Vagina (tissue), 2 donors: ENCODE measurements around the gene KAT2B.

Experiments used
- CTCF ChIP-seq, 3 experiments: fragments of 450-650 bp in 2 of 3; fragments of 200-600 bp in 1 of 3; sonication (generic) in 1 of 3; IDR thresholded peaks; one replicate each; pipeline ENCODE4 v1.5.1; 2017 to 2019; ENCODE audit warnings: antibody characterized with exemption in 3 of 3, mild to moderate bottlenecking in 2 of 3, moderate library complexity in 2 of 3
- POLR2A ChIP-seq, 2 donors: fragments of 450-650 bp; IDR thresholded peaks; one replicate each; pipeline ENCODE4 v1.6.1; 2017; ENCODE audit warnings: antibody characterized with exemption in 2 of 2, mild to moderate bottlenecking in 2 of 2, moderate library complexity in 2 of 2
- POLR2AphosphoS5 ChIP-seq, 2 donors: sonication (generic); formaldehyde crosslinking; IDR thresholded peaks; one replicate each; pipeline ENCODE4 v1.9.0; 2017; ENCODE audit warnings: antibody characterized with exemption in 2 of 2, mild to moderate bottlenecking in 2 of 2, low read depth in 1 of 2; ENCODE audit not compliant: insufficient read depth in 1 of 2

GRCh38 chr3:20047341-20047779, 7.1 kb downstream of the KAT2B start:
- TF ChIP-seq CTCF (IDR thresholded peaks at IDR 0.05) (no peak), POLR2A (IDR thresholded peaks at IDR 0.05) (no peak), POLR2AphosphoS5 (IDR thresholded peaks at IDR 0.05; ENCODE audit: insufficient read depth in 1 of 2, low read depth in 1 of 2) (no peak)
